Caco-2 (cell line): Measurements from ENCODE around the gene PDLIM1. TPM values are rescaled to one million over a fixed set of nuclear protein-coding genes. Genes with fewer than 3 reads are reported as not detected.

ENCODE experiments used
- BruUV-seq: library from RNA; stranded (reverse); fragments of 400-500 nt; replicated peaks from 2 replicates; lab custom pipeline; 2021; lab: Mats Ljungman, UMichigan
- CTCF ChIA-PET: fragments of 300-600 bp; sonication (Branson Sonifier 250); formaldehyde crosslinking; loops from one replicate; lab custom pipeline; 2022; ENCODE audit warnings: antibody characterized with exemption; lab: Charles Lee
- POLR2A ChIA-PET: fragments of 300-600 bp; sonication (Branson Sonifier 250); formaldehyde crosslinking; loops from one replicate; lab custom pipeline; 2022; ENCODE audit warnings: antibody characterized with exemption; lab: Charles Lee
- DNase-seq, 2 experiments: peaks; one replicate each; pipeline versions ENCODE4 v3.0.0 to v3.0.0-alpha.2; 2020 to 2022
- H3K27me3 ChIP-seq: replicated peaks from 2 replicates; pipeline ENCODE4 v1.6.0; 2011; ENCODE audit warnings: low read length; ENCODE audit not compliant: control insufficient read depth, insufficient read depth
- H3K36me3 ChIP-seq: 2 replicates; pipeline ENCODE4 v1.5.1; 2011; ENCODE audit warnings: low read length; ENCODE audit not compliant: control insufficient read depth, insufficient read depth
- H3K4me1 ChIP-seq: fragments of 250-450 bp; sonication (Bioruptor Pico); 2 replicates; pipeline ENCODE4 v1.5.1; 2020; ENCODE audit warnings: mild to moderate bottlenecking
- H3K4me3 ChIP-seq: 2 replicates; pipeline ENCODE4 v1.5.1; 2011; ENCODE audit warnings: low read depth, mild to moderate bottlenecking, control low read depth, low read length
- H3K9me3 ChIP-seq: fragments of 250-450 bp; sonication (Bioruptor Pico); 2 replicates; pipeline ENCODE4 v1.5.1; 2020; ENCODE audit warnings: mild to moderate bottlenecking, moderate library complexity
- H3K27ac Mint-ChIP-seq: one replicate; pipeline ENCODE4 v1.8.0; 2022; ENCODE audit warnings: mixed read lengths; ENCODE audit not compliant: unreplicated experiment
- H3K27me3 Mint-ChIP-seq: one replicate; pipeline ENCODE4 v1.8.0; 2022; ENCODE audit warnings: mixed read lengths; ENCODE audit not compliant: insufficient read depth, unreplicated experiment
- H3K36me3 Mint-ChIP-seq: one replicate; pipeline ENCODE4 v1.8.0; 2022; ENCODE audit warnings: mild to moderate bottlenecking, mixed read lengths; ENCODE audit not compliant: insufficient read depth, unreplicated experiment
- H3K4me1 Mint-ChIP-seq: one replicate; pipeline ENCODE4 v1.8.0; 2022; ENCODE audit warnings: low read depth, mixed read lengths; ENCODE audit not compliant: unreplicated experiment
- H3K4me3 Mint-ChIP-seq: one replicate; pipeline ENCODE4 v1.8.0; 2022; ENCODE audit warnings: mild to moderate bottlenecking, moderate library complexity, mixed read lengths; ENCODE audit not compliant: unreplicated experiment
- H3K9me3 Mint-ChIP-seq: one replicate; pipeline ENCODE4 v1.8.0; 2022; ENCODE audit warnings: mixed read lengths; ENCODE audit not compliant: unreplicated experiment
- CTCF ChIP-seq, 2 experiments: fragments of 200-600 bp in 1 of 2; IDR thresholded peaks; 1 replicate in 1 of 2; 2 replicates in 1 of 2; pipeline versions ENCODE4 v1.5.1 to v1.8.0; 2011 to 2022; ENCODE audit warnings: antibody characterized with exemption in 1 of 2, control low read depth in 1 of 2, inconsistent platforms in 1 of 2, low read depth in 1 of 2, low read length in 1 of 2, mild to moderate bottlenecking in 1 of 2, moderate library complexity in 1 of 2; ENCODE audit not compliant: insufficient read depth in 1 of 2, severe bottlenecking in 1 of 2, unreplicated experiment in 1 of 2
- intact Hi-C: fragments of 100-400 bp; cut with micrococcal nuclease; formaldehyde crosslinking; loops from one replicate; pipeline ENCODE4 v1.10.0; 2022; ENCODE audit not compliant: unreplicated experiment
- total RNA-seq: library from RNA; stranded (reverse); gene quantifications from 2 replicates; pipeline ENCODE4 v1.2.3, GENCODE V29; 2022

PDLIM1 gene
- total RNA-seq, 1 experiment from 2014 or later, result 506 TPM

DNA sequence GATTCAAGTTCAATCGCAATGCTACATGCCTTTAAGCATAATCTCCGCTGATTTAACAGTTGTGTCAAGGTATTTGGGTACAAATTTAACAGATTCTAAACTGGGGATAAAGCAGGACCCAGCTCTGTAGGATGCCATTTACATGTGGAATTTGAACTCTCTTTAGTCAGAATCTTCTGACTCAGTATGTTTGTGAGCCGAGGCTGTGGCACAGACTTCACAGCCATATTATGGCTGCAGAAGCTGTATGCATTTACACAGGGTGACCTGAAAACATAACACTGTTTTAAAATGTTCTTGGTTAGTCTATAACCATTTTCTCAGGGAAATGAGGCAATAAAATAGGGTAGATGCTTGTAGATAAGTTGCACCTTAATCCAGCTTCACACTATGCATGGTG lies 8.7 kb downstream of the PDLIM1 start:
- no peak for TF ChIP-seq CTCF (IDR thresholded peaks at IDR 0.05; ENCODE audit: insufficient read depth in 1 of 2, low read depth in 1 of 2, low read length in 1 of 2, severe bottlenecking in 1 of 2, unreplicated experiment in 1 of 2)
- no peak overlapping the region for H3K4me3 ChIP-seq
- no TSS peak for BruUV-seq
- Mint-ChIP-seq H3K27ac (peak overlapping the region; percentile 55), H3K4me3 (no peak overlapping the region), H3K4me1 (peaks cover 59% of the 10 kb centered on the region), H3K36me3 (peaks cover 52% of the 10 kb centered on the region), H3K27me3 (no peaks in the 10 kb centered on the region), H3K9me3 (no peaks in the 10 kb centered on the region)
- intact Hi-C loops, result no loop called here
- ChIA-PET POLR2A (interaction anchor here (0.5 kb wide), 1 partner anchor 58 kb away, joined by 4 read pairs; no protein-coding TSS in a partner anchor), CTCF (no interaction called here)
- no peaks in the 10 kb centered on the region for H3K27me3 ChIP-seq
- H3K4me1 ChIP-seq, result peaks cover 91% of the 10 kb centered on the region
- no peak for DNase-seq
- H3K36me3 ChIP-seq, result no peaks in the 10 kb centered on the region; the same call in 1 of the 2 replicates
- no peaks in the 10 kb centered on the region for H3K9me3 ChIP-seq

GRCh38 chr10:95281206-95281605 lies 9.6 kb downstream of the PDLIM1 start:
- no peak for DNase-seq
- Mint-ChIP-seq H3K27ac (peak overlapping the region; percentile 55), H3K4me3 (no peak overlapping the region), H3K36me3 (peaks cover 47% of the 10 kb centered on the region), H3K27me3 (no peaks in the 10 kb centered on the region), H3K9me3 (no peaks in the 10 kb centered on the region), H3K4me1 (peaks cover 57% of the 10 kb centered on the region)
- H3K4me3 ChIP-seq, result no peak overlapping the region
- no peaks in the 10 kb centered on the region for H3K9me3 ChIP-seq
- H3K4me1 ChIP-seq, result peaks cover 91% of the 10 kb centered on the region
- BruUV-seq, result no TSS peak
- CTCF ChIA-PET, result interaction anchor here (0.6 to 1.1 kb wide), 2 partner anchors 82 to 287 kb away, joined by 3 read pairs; no protein-coding TSS in a partner anchor
- TF ChIP-seq CTCF (IDR thresholded peaks at IDR 0.05; ENCODE audit: insufficient read depth in 1 of 2, low read depth in 1 of 2, low read length in 1 of 2, severe bottlenecking in 1 of 2, unreplicated experiment in 1 of 2), result no peak
- H3K27me3 ChIP-seq, result no peaks in the 10 kb centered on the region
- POLR2A ChIA-PET, result interaction anchor here (0.5 kb wide), 1 partner anchor 18 kb away, joined by 3 read pairs; no protein-coding TSS in a partner anchor
- intact Hi-C loops, result no loop called here
- H3K36me3 ChIP-seq, result no peaks in the 10 kb centered on the region; the same call in 1 of the 2 replicates

DNA sequence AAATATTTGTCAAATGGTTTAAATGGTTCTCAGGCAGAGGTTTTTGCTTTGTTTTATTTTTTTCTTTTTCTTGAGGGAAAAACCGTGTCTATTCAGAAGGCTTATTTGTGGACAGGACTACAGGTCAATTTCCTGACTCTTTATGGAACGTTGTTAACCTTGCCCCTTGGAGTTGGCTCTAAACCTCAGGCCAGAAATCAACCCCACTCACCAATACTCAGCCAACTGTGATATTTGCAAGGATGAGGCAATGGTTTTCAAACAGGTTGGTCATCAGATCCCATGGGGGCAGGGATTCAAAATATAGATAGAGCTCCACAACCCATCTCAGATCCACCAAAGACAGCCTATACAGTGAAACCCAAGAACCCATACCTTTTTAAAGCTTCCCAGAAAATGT lies 10.2 kb downstream of the PDLIM1 start:
- TF ChIP-seq CTCF (IDR thresholded peaks at IDR 0.05; ENCODE audit: insufficient read depth in 1 of 2, low read depth in 1 of 2, low read length in 1 of 2, severe bottlenecking in 1 of 2, unreplicated experiment in 1 of 2), result no peak
- DNase-seq, result no peak
- CTCF ChIA-PET, result interaction anchor here (0.6 to 1.1 kb wide), 2 partner anchors 82 to 287 kb away, joined by 3 read pairs; no protein-coding TSS in a partner anchor
- Mint-ChIP-seq H3K4me3 (no peak overlapping the region), H3K9me3 (no peaks in the 10 kb centered on the region), H3K4me1 (peaks cover 60% of the 10 kb centered on the region), H3K27ac (peak overlapping the region; percentile 55), H3K27me3 (no peaks in the 10 kb centered on the region), H3K36me3 (peaks cover 47% of the 10 kb centered on the region)
- Histone ChIP-seq H3K9me3 (no peaks in the 10 kb centered on the region), H3K27me3 (no peaks in the 10 kb centered on the region), H3K36me3 (no peaks in the 10 kb centered on the region; the same call in 1 of the 2 replicates), H3K4me3 (no peak overlapping the region), H3K4me1 (peaks cover 91% of the 10 kb centered on the region)
- BruUV-seq, result no TSS peak
- POLR2A ChIA-PET, result no interaction called here
- intact Hi-C loops, result no loop called here
